IMR-90 (cell line): ENCODE results near the gene RRP36. TPM values are rescaled to one million over a fixed set of nuclear protein-coding genes. Genes with fewer than 3 reads are reported as not detected.
A peak's percentile ranks its signal among the peaks of the same experiment; 100 is the strongest.

ENCODE experiments used
- ATAC-seq: fragments of 200-7000 bp; cut with Tn5 transposase; 2 replicates; pipeline ENCODE4 v1.9.1; 2020; ENCODE audit warnings: low read depth, mild to moderate bottlenecking, moderate library complexity
- BruUV-seq: library from RNA; stranded (reverse); fragments of 400-500 nt; replicated peaks from 2 replicates; lab custom pipeline; 2021; lab: Mats Ljungman, UMichigan
- CTCF ChIA-PET: fragments of 300-600 bp; formaldehyde crosslinking; extraction: SDS; loops from one replicate; lab custom pipeline; 2021; ENCODE audit warnings: antibody characterized with exemption; lab: Yijun Ruan, JAX
- POLR2A ChIA-PET: fragments of 300-600 bp; sonication (Branson Sonifier 250); formaldehyde crosslinking; loops from one replicate; lab custom pipeline; 2022; ENCODE audit warnings: antibody characterized with exemption; ENCODE audit not compliant: unreplicated experiment; lab: Charles Lee
- DNase-seq: peaks from one replicate; pipeline ENCODE4 v3.0.0; 2013
- H2AFZ ChIP-seq: replicated peaks from 2 replicates; pipeline ENCODE3; 2013; ENCODE audit warnings: low read length, mild to moderate bottlenecking; ENCODE audit not compliant: poor library complexity
- H2AK5ac ChIP-seq: 2 replicates; pipeline ENCODE4 v1.6.1; 2013; ENCODE audit warnings: low read depth, low read length, inconsistent platforms
- H2AK9ac ChIP-seq: replicated peaks from 2 replicates; pipeline ENCODE3; 2013; ENCODE audit warnings: mild to moderate bottlenecking, low read depth, low read length, moderate library complexity; ENCODE audit not compliant: poor library complexity
- H2BK120ac ChIP-seq: 2 replicates; pipeline ENCODE4 v1.6.1; 2013; ENCODE audit warnings: low read depth, low read length, inconsistent platforms
- H2BK15ac ChIP-seq: 3 replicates; pipeline ENCODE4 v1.6.1; 2013; ENCODE audit warnings: low read depth, low read length, inconsistent platforms
- H2BK20ac ChIP-seq: 2 replicates; pipeline ENCODE4 v1.6.1; 2013; ENCODE audit warnings: low read depth, mild to moderate bottlenecking, inconsistent platforms, low read length, moderate library complexity
- H2BK5ac ChIP-seq: 2 replicates; pipeline ENCODE4 v1.6.1; 2013; ENCODE audit warnings: mild to moderate bottlenecking, low read depth, low read length, inconsistent platforms; ENCODE audit not compliant: poor library complexity, severe bottlenecking
- H3K14ac ChIP-seq: replicated peaks from 2 replicates; pipeline ENCODE4 v1.6.1; 2013; ENCODE audit warnings: low read depth, low read length, inconsistent platforms
- H3K18ac ChIP-seq: 2 replicates; pipeline ENCODE4 v1.6.1; 2013; ENCODE audit warnings: low read depth, low read length, control low read depth
- H3K23ac ChIP-seq: 2 replicates; pipeline ENCODE4 v1.6.1; 2013; ENCODE audit warnings: low read depth, low read length, inconsistent platforms
- H3K27ac ChIP-seq: 2 replicates; pipeline ENCODE4 v1.5.1; 2013; ENCODE audit warnings: mild to moderate bottlenecking, control low read depth, low read length; ENCODE audit not compliant: insufficient read depth
- H3K27me3 ChIP-seq: 2 replicates; pipeline ENCODE4 v1.6.1; 2013; ENCODE audit warnings: low read length; ENCODE audit not compliant: control insufficient read depth, insufficient read depth
- H3K36me3 ChIP-seq: 2 replicates; pipeline ENCODE4 v1.6.1; 2013; ENCODE audit warnings: low read length, mixed read lengths; ENCODE audit not compliant: control insufficient read depth, insufficient read depth
- H3K4ac ChIP-seq: 2 replicates; pipeline ENCODE4 v1.6.1; 2013; ENCODE audit warnings: low read depth, low read length, inconsistent platforms
- H3K4me1 ChIP-seq: 2 replicates; pipeline ENCODE4 v1.6.1; 2013; ENCODE audit warnings: low read length, mixed read lengths; ENCODE audit not compliant: control insufficient read depth, insufficient read depth
- H3K4me2 ChIP-seq: 2 replicates; pipeline ENCODE4 v1.6.1; 2013; ENCODE audit warnings: low read depth, mild to moderate bottlenecking, control low read depth, low read length, moderate library complexity
- H3K4me3 ChIP-seq: 2 replicates; pipeline ENCODE4 v1.5.1; 2013; ENCODE audit warnings: low read depth, mild to moderate bottlenecking, control low read depth, low read length, moderate library complexity; ENCODE audit not compliant: insufficient read depth
- H3K56ac ChIP-seq: 2 replicates; pipeline ENCODE4 v1.6.1; 2013; ENCODE audit warnings: low read length, inconsistent platforms; ENCODE audit not compliant: insufficient read depth; ENCODE audit errors: extremely low read depth
- H3K79me1 ChIP-seq, 2 experiments: 2 replicates each; pipeline ENCODE4 v1.6.1; 2013; ENCODE audit warnings: low read length in 2 of 2, inconsistent platforms in 1 of 2, low read depth in 1 of 2
- H3K9ac ChIP-seq: 2 replicates; pipeline ENCODE4 v1.6.1; 2013; ENCODE audit warnings: low read depth, low read length, control low read depth
- H3K9me1 ChIP-seq: 2 replicates; pipeline ENCODE4 v1.6.1; 2013; ENCODE audit warnings: low read length, inconsistent platforms; ENCODE audit not compliant: insufficient read depth
- H3K9me3 ChIP-seq: 2 replicates; pipeline ENCODE4 v1.6.1; 2013; ENCODE audit warnings: low read length; ENCODE audit not compliant: control insufficient read depth, insufficient read depth
- H4K20me1 ChIP-seq: 2 replicates; pipeline ENCODE4 v1.6.1; 2013; ENCODE audit warnings: low read length, inconsistent platforms; ENCODE audit not compliant: insufficient read depth
- H4K5ac ChIP-seq: 2 replicates; pipeline ENCODE4 v1.6.1; 2013; ENCODE audit warnings: mild to moderate bottlenecking, low read depth, low read length, control low read depth
- H4K8ac ChIP-seq, 2 experiments: 2 replicates each; pipeline ENCODE4 v1.6.1; 2013; ENCODE audit warnings: low read depth in 2 of 2, low read length in 2 of 2, control low read depth in 1 of 2, inconsistent platforms in 1 of 2
- H4K91ac ChIP-seq: 2 replicates; pipeline ENCODE4 v1.6.1; 2013; ENCODE audit warnings: low read depth, low read length, inconsistent platforms; ENCODE audit not compliant: insufficient read depth
- CEBPB ChIP-seq: IDR thresholded peaks from 2 replicates; pipeline ENCODE4 v1.6.1; 2012; ENCODE audit warnings: low read depth, low read length, improper control_type of control experiment
- CHD1 ChIP-seq: IDR thresholded peaks from 2 replicates; pipeline ENCODE4 v1.6.1; 2012; ENCODE audit warnings: low read depth, low read length, improper control_type of control experiment
- FOS ChIP-seq: fragments of 150-350 bp; IDR thresholded peaks from 2 replicates; pipeline ENCODE4 v1.6.1; 2016; ENCODE audit warnings: low read depth, low read length
- NFE2L2 ChIP-seq: fragments of 150-350 bp; IDR thresholded peaks from 2 replicates; pipeline ENCODE4 v1.6.1; 2016; ENCODE audit warnings: low read depth, mild to moderate bottlenecking, low read length
- POLR2A ChIP-seq: IDR thresholded peaks from 2 replicates; pipeline ENCODE4 v1.6.1; 2012; ENCODE audit warnings: mild to moderate bottlenecking, low read depth, low read length
- RAD21 ChIP-seq: IDR thresholded peaks from 2 replicates; pipeline ENCODE4 v1.6.1; 2012; ENCODE audit warnings: low read length, improper control_type of control experiment
- RCOR1 ChIP-seq: IDR thresholded peaks from 2 replicates; pipeline ENCODE4 v1.6.1; 2012; ENCODE audit warnings: mild to moderate bottlenecking, low read length, improper control_type of control experiment; ENCODE audit not compliant: insufficient replicate concordance
- RFX5 ChIP-seq: IDR thresholded peaks from 2 replicates; pipeline ENCODE4 v1.8.0; 2012; ENCODE audit warnings: low read depth, mild to moderate bottlenecking, low read length, moderate library complexity
- SMC3 ChIP-seq: fragments of 150-350 bp; IDR thresholded peaks from 2 replicates; pipeline ENCODE4 v1.6.1; 2016; ENCODE audit warnings: low read depth, mild to moderate bottlenecking, antibody characterized with exemption, low read length, moderate library complexity
- USF2 ChIP-seq: fragments of 150-350 bp; IDR thresholded peaks from 2 replicates; pipeline ENCODE4 v1.6.1; 2017; ENCODE audit warnings: mild to moderate bottlenecking, antibody characterized with exemption, low read length, low read depth
- WGBS, 2 experiments: methylation state at CpG; one replicate each; pipeline versions ENCODE4 v1.1.5 to v1.1.7; 2013; ENCODE audit warnings: missing lambda C conversion rate in 2 of 2; ENCODE audit not compliant: insufficient read length in 1 of 2; ENCODE audit errors: extremely low coverage in 2 of 2; 5-methylcytosine and 5-hydroxymethylcytosine counted together
- dilution Hi-C: fragments of 300-500 bp; cut with HindIII; formaldehyde crosslinking; loops from one replicate; pipeline ENCODE4 v1.14.3; 2018; ENCODE audit warnings: low sequenced_read_pairs; ENCODE audit not compliant: unreplicated experiment
- in situ Hi-C: fragments of 300-500 bp; cut with MboI; formaldehyde crosslinking; loops from 3 replicates; pipeline ENCODE4 v1.14.3; 2019; ENCODE audit warnings: low sequenced_read_pairs, inconsistent platforms, mixed read lengths
- intact Hi-C: fragments of 100-400 bp; cut with micrococcal nuclease; formaldehyde crosslinking; loops from 2 replicates; pipeline ENCODE4 v1.10.0; 2022
- polyA plus RNA-seq, 3 experiments: library from polyadenylated mRNA; depleted of rRNA; stranded (reverse); fragments of >200 nt; gene quantifications; 2 replicates each; pipeline ENCODE4 v1.2.3, GENCODE V29; 2012; ENCODE audit warnings: low replicate concordance in 1 of 3
- total RNA-seq: library from RNA; depleted of rRNA; stranded (reverse); fragments of >200 nt; gene quantifications from 2 replicates; pipeline ENCODE4 v1.2.3, GENCODE V29; 2012
- TF ChIP-seq, protein P1 (sequence below): conservative IDR thresholded peaks from 2 replicates; pipeline ENCODE4 v1.5.1; 2012; ENCODE audit warnings: mild to moderate bottlenecking, low read depth, low read length, improper control_type of control experiment

RRP36 gene
- total and polyA plus RNA-seq, 2 of the 4 experiments (the other 2 are of a cell fraction) = 54.3 to 106 TPM

DNA sequence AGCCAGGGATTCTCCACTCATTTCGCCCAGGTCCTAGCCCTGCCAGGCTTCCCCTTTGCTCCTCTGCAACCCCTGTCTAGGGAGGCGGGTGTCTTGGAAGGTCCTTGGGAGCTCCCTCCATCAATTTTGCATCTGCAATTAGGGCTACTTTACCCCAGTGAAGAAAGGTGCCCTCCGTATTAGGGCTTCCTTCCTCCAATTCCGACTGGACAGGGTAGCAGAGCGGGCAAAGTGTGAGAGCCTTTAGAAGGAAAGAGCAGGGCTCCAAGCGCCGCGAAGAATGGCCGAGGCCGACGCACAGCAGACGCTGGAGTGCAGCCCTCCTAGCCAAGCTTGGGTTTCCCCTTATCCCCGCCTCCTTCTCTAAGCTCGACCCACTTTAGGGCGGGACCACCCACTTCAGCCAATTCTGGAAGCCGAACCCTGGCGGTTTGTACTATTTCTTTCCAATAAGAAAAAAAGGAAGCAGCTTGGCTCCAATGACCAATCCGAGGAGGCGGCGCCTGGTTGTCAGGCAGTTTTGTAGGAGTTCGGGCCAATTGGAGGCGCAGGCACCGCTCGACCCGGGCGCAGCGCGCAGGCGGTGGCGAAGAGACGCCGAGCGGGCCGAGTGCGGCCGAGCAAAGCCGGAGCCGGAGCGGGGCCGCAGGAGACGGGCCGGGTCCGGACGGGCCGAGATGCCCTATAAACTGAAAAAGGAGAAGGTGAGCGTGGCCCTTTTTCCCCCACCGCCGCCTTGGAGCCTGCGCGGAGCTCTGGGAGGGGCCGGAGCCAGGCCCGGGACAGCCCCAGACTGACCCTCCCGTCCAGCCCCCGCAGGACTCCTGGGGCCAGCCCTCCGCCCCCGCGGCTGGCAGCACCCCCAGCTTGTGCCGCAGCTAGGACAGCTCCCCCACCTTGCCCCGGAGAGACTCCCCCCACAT, 37.2 kb upstream of the RRP36 start, which contains the start of gene PPP2R5D (continued):
- peak; percentile 99 for TF ChIP-seq RFX5
- no peak for TF ChIP-seq FOS
- no peak for TF ChIP-seq NFE2L2
- TF ChIP-seq CEBPB = no peak

DNA sequence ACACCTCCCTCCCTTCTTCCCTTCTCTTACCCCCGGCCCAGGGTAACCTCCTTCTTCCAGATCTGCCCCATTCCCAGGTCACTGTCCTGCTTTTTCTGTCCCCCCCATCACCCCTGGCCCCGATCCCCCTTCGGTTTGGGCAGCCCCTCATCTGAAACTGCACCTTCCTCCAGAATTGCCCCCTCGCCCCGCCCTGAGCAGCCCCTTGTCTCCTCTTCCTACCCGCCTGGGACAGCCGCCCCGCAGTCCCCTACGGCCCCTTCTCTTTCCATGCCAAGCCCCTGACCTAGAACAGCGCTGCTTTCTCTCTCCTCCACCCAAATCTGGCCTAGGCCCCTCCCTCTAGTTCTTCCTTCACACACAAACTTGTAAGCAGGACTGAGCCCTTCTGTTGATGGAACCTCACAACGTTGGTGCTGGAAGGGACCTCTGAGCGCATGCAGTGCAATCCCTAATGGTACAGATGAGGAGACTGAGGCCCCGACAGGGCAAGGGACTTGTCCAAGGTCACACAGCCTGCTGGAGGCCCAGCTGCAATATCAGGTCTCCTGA, 36.4 kb upstream of the RRP36 start:
- Histone ChIP-seq H3K36me3 (peaks cover 11% of the 10 kb centered on the region), H2BK15ac (no peak overlapping the region), H3K9me3 (no peaks in the 10 kb centered on the region), H3K4ac (peak overlapping the region; percentile 49), H4K20me1 (peaks cover 30% of the 10 kb centered on the region), H4K5ac (no peak overlapping the region), H3K9me1 (peaks cover 28% of the 10 kb centered on the region), H2AFZ (peak overlapping the region; percentile 89), H4K8ac (peak overlapping the region; percentile 1 to 26; a peak in 3 of 4 replicates), H3K56ac (peak overlapping the region; percentile 42; the same call in 1 of the 2 replicates), H2BK20ac (no peak overlapping the region), H3K4me1 (peaks cover 3% of the 10 kb centered on the region; the same call in 1 of the 2 replicates), H3K4me2 (peak overlapping the region; percentile 81), H3K14ac (peak overlapping the region; percentile 38), H2BK120ac (no peak overlapping the region), H2AK5ac (peak overlapping the region; percentile 32), H3K79me1 (peaks cover 38 to 51% of the 10 kb centered on the region in 2 experiments), H3K4me3 (peak overlapping the region; percentile 73), H3K23ac (peak overlapping the region; percentile 54), H2BK5ac (peak overlapping the region; percentile 43), H3K9ac (peak overlapping the region; percentile 73), H3K27ac (peak overlapping the region; percentile 69), H3K27me3 (no peaks in the 10 kb centered on the region), H4K91ac (peak overlapping the region; percentile 0; the same call in 1 of the 2 replicates), H3K18ac (no peak overlapping the region), H2AK9ac (peak overlapping the region; percentile 90)
- intact Hi-C loops = no loop called here
- no peak for TF ChIP-seq RFX5
- TF ChIP-seq CEBPB = no peak
- TF ChIP-seq SMC3 = no peak
- no peak for TF ChIP-seq RCOR1
- TF ChIP-seq NFE2L2 = no peak
- TF ChIP-seq USF2 = no peak
- TF ChIP-seq CHD1 = no peak
- TF ChIP-seq POLR2A = no peak
- TF ChIP-seq, protein P1, sequence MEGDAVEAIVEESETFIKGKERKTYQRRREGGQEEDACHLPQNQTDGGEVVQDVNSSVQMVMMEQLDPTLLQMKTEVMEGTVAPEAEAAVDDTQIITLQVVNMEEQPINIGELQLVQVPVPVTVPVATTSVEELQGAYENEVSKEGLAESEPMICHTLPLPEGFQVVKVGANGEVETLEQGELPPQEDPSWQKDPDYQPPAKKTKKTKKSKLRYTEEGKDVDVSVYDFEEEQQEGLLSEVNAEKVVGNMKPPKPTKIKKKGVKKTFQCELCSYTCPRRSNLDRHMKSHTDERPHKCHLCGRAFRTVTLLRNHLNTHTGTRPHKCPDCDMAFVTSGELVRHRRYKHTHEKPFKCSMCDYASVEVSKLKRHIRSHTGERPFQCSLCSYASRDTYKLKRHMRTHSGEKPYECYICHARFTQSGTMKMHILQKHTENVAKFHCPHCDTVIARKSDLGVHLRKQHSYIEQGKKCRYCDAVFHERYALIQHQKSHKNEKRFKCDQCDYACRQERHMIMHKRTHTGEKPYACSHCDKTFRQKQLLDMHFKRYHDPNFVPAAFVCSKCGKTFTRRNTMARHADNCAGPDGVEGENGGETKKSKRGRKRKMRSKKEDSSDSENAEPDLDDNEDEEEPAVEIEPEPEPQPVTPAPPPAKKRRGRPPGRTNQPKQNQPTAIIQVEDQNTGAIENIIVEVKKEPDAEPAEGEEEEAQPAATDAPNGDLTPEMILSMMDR = no peak
- TF ChIP-seq RAD21 = no peak
- no peak for TF ChIP-seq FOS
- BruUV-seq = no TSS peak
- CTCF ChIA-PET = no interaction called here
- dilution Hi-C loops = no loop called here
- in situ Hi-C loops = no loop called here
- DNase-seq (no peak), ATAC-seq (0 out of 2 replicates have a peak, but pooled peaks have one; percentile 1)
- WGBS, 2 experiments = 25% methylated on average over 4 of the region's 13 CpGs; no CpG with 5 or more reads in 1 of the 2 experiments
- POLR2A ChIA-PET = interaction anchor here (1.0 kb wide), 2 partner anchors 13 to 56 kb away, joined by 3 read pairs; partner anchors contain the start of gene CNPY3
